ENCODE results near the gene TMBIM6.

Gene TMBIM6

GRCh38 chr12:49804821-49805220 lies 63.5 kb downstream of the TMBIM6 start:
- Histone ChIP-seq H3K9ac (ENCODE audit: low read length) (no peak overlapping the region), H3K36me3 (ENCODE audit: low read length) (no peaks in the 10 kb centered on the region), H3K79me2 (ENCODE audit: insufficient read depth, low read length) (no peaks in the 10 kb centered on the region), H4K20me1 (ENCODE audit: low read depth, low read length) (no peaks in the 10 kb centered on the region), H3K9me2 (replicated peaks; ENCODE audit: insufficient read depth, low read length) (no peaks in the 10 kb centered on the region), H3F3A (ENCODE audit: insufficient read depth) (no peaks in the 10 kb centered on the region), H3K9me3 (ENCODE audit: insufficient read depth, low read length) (no peaks in the 10 kb centered on the region), H3K4me2 (ENCODE audit: low read depth, low read length, poor library complexity, severe bottlenecking) (no peak overlapping the region), H3K27ac (ENCODE audit: low read depth, low read length) (no peak overlapping the region), H3K27me3 (ENCODE audit: low read length) (no peaks in the 10 kb centered on the region), H3K4me3 (ENCODE audit: insufficient read depth, low read length, poor library complexity, severe bottlenecking) (no peak overlapping the region), H2AFZ (ENCODE audit: low read depth, low read length, severe bottlenecking) (no peak overlapping the region)
- TF ChIP-seq, protein P1, sequence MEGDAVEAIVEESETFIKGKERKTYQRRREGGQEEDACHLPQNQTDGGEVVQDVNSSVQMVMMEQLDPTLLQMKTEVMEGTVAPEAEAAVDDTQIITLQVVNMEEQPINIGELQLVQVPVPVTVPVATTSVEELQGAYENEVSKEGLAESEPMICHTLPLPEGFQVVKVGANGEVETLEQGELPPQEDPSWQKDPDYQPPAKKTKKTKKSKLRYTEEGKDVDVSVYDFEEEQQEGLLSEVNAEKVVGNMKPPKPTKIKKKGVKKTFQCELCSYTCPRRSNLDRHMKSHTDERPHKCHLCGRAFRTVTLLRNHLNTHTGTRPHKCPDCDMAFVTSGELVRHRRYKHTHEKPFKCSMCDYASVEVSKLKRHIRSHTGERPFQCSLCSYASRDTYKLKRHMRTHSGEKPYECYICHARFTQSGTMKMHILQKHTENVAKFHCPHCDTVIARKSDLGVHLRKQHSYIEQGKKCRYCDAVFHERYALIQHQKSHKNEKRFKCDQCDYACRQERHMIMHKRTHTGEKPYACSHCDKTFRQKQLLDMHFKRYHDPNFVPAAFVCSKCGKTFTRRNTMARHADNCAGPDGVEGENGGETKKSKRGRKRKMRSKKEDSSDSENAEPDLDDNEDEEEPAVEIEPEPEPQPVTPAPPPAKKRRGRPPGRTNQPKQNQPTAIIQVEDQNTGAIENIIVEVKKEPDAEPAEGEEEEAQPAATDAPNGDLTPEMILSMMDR (IDR thresholded peaks at IDR 0.05; ENCODE audit: insufficient read depth, low read length, poor library complexity, severe bottlenecking), result no peak
- no peak for TF ChIP-seq EZH2phosphoT487 (conservative IDR thresholded peaks at IDR 0.05; ENCODE audit: low read length)

GRCh38 chr12:49805409-49805808 lies 64.1 kb downstream of the TMBIM6 start:
- no peaks in the 10 kb centered on the region for H4K20me1 ChIP-seq (ENCODE audit: low read depth, low read length)
- H3K4me2 ChIP-seq (ENCODE audit: low read depth, low read length, poor library complexity, severe bottlenecking), result no peak overlapping the region
- H3K27me3 ChIP-seq (ENCODE audit: low read length), result no peaks in the 10 kb centered on the region
- no peak overlapping the region for H3K4me3 ChIP-seq (ENCODE audit: insufficient read depth, low read length, poor library complexity, severe bottlenecking)
- no peaks in the 10 kb centered on the region for H3K79me2 ChIP-seq (ENCODE audit: insufficient read depth, low read length)
- H3K9ac ChIP-seq (ENCODE audit: low read length), result no peak overlapping the region
- no peak overlapping the region for H3K27ac ChIP-seq (ENCODE audit: low read depth, low read length)
- no peaks in the 10 kb centered on the region for H3F3A ChIP-seq (ENCODE audit: insufficient read depth)
- H2AFZ ChIP-seq (ENCODE audit: low read depth, low read length, severe bottlenecking), result no peak overlapping the region
- H3K36me3 ChIP-seq (ENCODE audit: low read length), result no peaks in the 10 kb centered on the region
- TF ChIP-seq, protein P1 (IDR thresholded peaks at IDR 0.05; ENCODE audit: insufficient read depth, low read length, poor library complexity, severe bottlenecking), result no peak
- no peak for TF ChIP-seq EZH2phosphoT487 (conservative IDR thresholded peaks at IDR 0.05; ENCODE audit: low read length)
- H3K9me2 ChIP-seq (replicated peaks; ENCODE audit: insufficient read depth, low read length), result no peaks in the 10 kb centered on the region
- H3K9me3 ChIP-seq (ENCODE audit: insufficient read depth, low read length), result no peaks in the 10 kb centered on the region

DNA sequence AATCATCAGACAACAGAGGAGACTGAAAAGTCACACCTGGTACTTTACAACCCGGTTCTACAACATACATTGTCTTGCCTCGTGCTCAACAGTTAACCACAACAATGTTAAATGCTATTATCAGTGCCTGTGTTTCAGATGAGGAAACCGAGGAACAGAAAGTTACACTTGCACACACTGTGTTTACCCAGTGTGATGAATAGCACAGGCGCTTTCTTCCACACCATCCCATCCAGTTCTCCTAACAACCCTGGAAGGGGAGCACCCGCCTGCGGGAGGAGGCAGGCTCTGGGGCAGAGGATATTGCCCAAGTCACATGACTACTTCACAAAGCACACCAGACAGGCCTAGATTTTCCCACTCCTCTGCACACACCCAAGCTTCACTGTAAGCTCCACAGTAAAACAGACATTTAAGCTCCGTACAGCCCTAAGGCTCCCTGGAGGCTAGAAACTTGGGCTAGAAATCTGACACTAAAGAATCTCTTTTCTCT lies 65.0 kb downstream of the TMBIM6 start:
- Histone ChIP-seq H3K27me3 (ENCODE audit: low read length) (no peaks in the 10 kb centered on the region), H3K4me2 (ENCODE audit: low read depth, low read length, poor library complexity, severe bottlenecking) (no peak overlapping the region), H3K27ac (ENCODE audit: low read depth, low read length) (no peak overlapping the region), H3K36me3 (ENCODE audit: low read length) (no peaks in the 10 kb centered on the region), H2AFZ (ENCODE audit: low read depth, low read length, severe bottlenecking) (no peak overlapping the region), H3K9me3 (ENCODE audit: insufficient read depth, low read length) (no peaks in the 10 kb centered on the region), H3K9ac (ENCODE audit: low read length) (no peak overlapping the region), H3K9me2 (replicated peaks; ENCODE audit: insufficient read depth, low read length) (no peaks in the 10 kb centered on the region), H4K20me1 (ENCODE audit: low read depth, low read length) (no peaks in the 10 kb centered on the region), H3K79me2 (ENCODE audit: insufficient read depth, low read length) (no peaks in the 10 kb centered on the region), H3K4me3 (ENCODE audit: insufficient read depth, low read length, poor library complexity, severe bottlenecking) (no peak overlapping the region), H3F3A (ENCODE audit: insufficient read depth) (no peaks in the 10 kb centered on the region)
- TF ChIP-seq, protein P1 (IDR thresholded peaks at IDR 0.05; ENCODE audit: insufficient read depth, low read length, poor library complexity, severe bottlenecking), result no peak
- TF ChIP-seq EZH2phosphoT487 (conservative IDR thresholded peaks at IDR 0.05; ENCODE audit: low read length), result no peak
